HAP-1 (cell line): ENCODE data around the gene ATOH1.
A peak's percentile ranks its signal among the peaks of the same experiment; 100 is the strongest.

Experiments used
- DNase-seq, 2 experiments: peaks; one replicate each; pipeline ENCODE4 v3.0.0-alpha.2; 2016 to 2020; ENCODE audit warnings: low spot score in 2 of 2
- H3K27me3 ChIP-seq: fragments of 250-450 bp; sonication (Bioruptor Pico); 2 replicates; pipeline ENCODE4 v1.5.1; 2020; ENCODE audit warnings: low read depth, mild to moderate bottlenecking, moderate library complexity
- H3K36me3 ChIP-seq: fragments of 250-450 bp; sonication (Bioruptor Pico); replicated peaks from 2 replicates; pipeline ENCODE4 v1.5.1; 2020; ENCODE audit warnings: mild to moderate bottlenecking
- H3K4me1 ChIP-seq: fragments of 250-450 bp; sonication (Bioruptor Pico); 2 replicates; pipeline ENCODE4 v1.5.1; 2020; ENCODE audit warnings: mild to moderate bottlenecking
- H3K4me3 ChIP-seq: fragments of 250-450 bp; sonication (Bioruptor Pico); 2 replicates; pipeline ENCODE4 v1.5.1; 2020; ENCODE audit warnings: mild to moderate bottlenecking, moderate library complexity
- H3K9me3 ChIP-seq: fragments of 250-450 bp; sonication (Bioruptor Pico); 2 replicates; pipeline ENCODE4 v1.5.1; 2020; ENCODE audit warnings: mild to moderate bottlenecking, moderate library complexity
- in situ Hi-C: fragments of 300-500 bp; cut with MboI; formaldehyde crosslinking; loops from 3 replicates; pipeline ENCODE4 v1.14.3; 2020; ENCODE audit warnings: low sequenced_read_pairs, inconsistent platforms, mixed read lengths

Gene ATOH1, protein sequence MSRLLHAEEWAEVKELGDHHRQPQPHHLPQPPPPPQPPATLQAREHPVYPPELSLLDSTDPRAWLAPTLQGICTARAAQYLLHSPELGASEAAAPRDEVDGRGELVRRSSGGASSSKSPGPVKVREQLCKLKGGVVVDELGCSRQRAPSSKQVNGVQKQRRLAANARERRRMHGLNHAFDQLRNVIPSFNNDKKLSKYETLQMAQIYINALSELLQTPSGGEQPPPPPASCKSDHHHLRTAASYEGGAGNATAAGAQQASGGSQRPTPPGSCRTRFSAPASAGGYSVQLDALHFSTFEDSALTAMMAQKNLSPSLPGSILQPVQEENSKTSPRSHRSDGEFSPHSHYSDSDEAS

DNA sequence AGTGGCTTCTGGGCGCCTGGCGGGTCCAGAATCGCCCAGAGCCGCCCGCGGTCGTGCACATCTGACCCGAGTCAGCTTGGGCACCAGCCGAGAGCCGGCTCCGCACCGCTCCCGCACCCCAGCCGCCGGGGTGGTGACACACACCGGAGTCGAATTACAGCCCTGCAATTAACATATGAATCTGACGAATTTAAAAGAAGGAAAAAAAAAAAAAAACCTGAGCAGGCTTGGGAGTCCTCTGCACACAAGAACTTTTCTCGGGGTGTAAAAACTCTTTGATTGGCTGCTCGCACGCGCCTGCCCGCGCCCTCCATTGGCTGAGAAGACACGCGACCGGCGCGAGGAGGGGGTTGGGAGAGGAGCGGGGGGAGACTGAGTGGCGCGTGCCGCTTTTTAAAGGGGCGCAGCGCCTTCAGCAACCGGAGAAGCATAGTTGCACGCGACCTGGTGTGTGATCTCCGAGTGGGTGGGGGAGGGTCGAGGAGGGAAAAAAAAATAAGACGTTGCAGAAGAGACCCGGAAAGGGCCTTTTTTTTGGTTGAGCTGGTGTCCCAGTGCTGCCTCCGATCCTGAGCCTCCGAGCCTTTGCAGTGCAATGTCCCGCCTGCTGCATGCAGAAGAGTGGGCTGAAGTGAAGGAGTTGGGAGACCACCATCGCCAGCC is at the start of gene ATOH1:
ATOH1 (plus strand) TSS at position 422 of the 663 bp plus-strand sequence; CDS start at position 596, 174 bp downstream.
- H3K27me3 ChIP-seq: peaks cover 2% of the 10 kb centered on the region; the same call in 1 of the 2 replicates

DNA sequence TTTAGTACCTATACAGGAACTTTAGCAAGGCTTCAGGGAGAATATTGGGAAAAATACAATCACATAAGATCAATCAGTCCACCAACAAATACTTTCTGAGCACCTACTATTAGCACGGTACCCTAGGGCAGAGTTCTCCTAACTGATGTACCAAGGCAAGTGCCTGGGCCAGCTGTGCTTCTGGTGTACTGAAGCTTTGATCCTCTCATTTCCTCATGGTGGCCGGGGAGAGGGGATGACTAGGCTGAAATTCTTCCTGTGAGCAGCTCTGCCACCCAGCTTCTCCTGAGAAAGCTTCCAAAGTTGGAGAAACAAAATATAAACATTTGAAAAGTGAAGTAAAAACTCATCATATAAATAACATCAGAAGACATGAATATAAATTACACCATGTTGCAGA is 49.3 kb upstream of the ATOH1 start:
- Histone ChIP-seq H3K9me3 (no peaks in the 10 kb centered on the region), H3K4me1 (no peaks in the 10 kb centered on the region), H3K27me3 (no peaks in the 10 kb centered on the region; the same call in 1 of the 2 replicates), H3K36me3 (no peaks in the 10 kb centered on the region), H3K4me3 (no peak overlapping the region)
- in situ Hi-C loops: loop anchor here (25.0 kb wide), 2 partner anchors 483 to 833 kb away; no protein-coding TSS in a partner anchor
- no peak for DNase-seq

More for the DNA sequence above, at the start of gene ATOH1:
- DNase-seq: peak; percentile 73 to 87
- in situ Hi-C loops: no loop called here
- Histone ChIP-seq H3K4me1 (peaks cover 17% of the 10 kb centered on the region), H3K4me3 (peak within 1 kb of the TSS; percentile 36), H3K9me3 (peaks cover 5% of the 10 kb centered on the region; the same call in 1 of the 2 replicates), H3K36me3 (no peaks in the 10 kb centered on the region; the same call in 1 of the 2 replicates)

DNA sequence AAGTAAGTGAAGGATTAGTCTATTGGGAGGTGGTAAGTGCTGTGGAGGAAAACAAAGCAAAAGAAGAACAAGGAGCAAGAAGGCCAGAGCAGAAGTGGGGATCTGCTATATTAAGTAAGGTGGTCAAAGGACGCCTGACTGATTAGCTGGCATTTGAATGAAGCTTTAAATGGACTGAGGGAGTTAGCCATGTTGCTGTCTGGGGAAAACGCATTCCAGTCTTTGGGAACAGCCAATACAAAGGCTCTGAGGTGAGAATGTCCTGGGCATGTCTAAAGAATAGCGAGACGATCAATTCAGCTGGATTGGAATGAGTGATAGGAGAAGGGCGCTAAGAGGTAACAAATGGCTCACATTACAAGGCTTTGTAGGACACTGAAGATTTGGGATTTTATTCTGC is 48.5 kb upstream of the ATOH1 start:
- no peaks in the 10 kb centered on the region for H3K4me1 ChIP-seq
- no peak overlapping the region for H3K4me3 ChIP-seq
- no peaks in the 10 kb centered on the region; the same call in 1 of the 2 replicates for H3K27me3 ChIP-seq
- in situ Hi-C loops: loop anchor here (10.0 to 25.0 kb wide), 3 partner anchors 345 to 832 kb away; no protein-coding TSS in a partner anchor
- H3K9me3 ChIP-seq: no peaks in the 10 kb centered on the region
- H3K36me3 ChIP-seq: no peaks in the 10 kb centered on the region
- no peak for DNase-seq

DNA sequence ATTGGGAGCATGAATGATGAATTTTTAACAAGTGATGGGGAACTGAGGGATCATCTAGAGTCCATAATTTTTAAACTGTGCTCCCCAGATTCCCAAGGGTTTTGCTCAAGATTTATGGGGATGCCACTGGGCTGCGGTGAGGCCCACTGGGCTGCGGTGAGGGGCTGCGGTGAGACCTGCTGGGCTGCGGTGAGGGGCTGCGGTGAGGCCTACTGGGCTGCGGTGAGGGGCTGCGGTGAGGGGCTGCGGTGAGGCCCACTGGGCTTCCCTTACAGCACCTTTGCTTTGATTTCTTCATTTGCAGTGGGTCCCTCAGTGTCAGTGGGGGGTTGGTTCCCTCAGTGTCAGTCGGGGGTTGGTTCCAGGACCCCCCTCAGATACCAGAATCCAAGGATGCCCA is 47.4 kb upstream of the ATOH1 start:
- in situ Hi-C loops: loop anchor here (10.0 to 25.0 kb wide), 3 partner anchors 344 to 831 kb away; no protein-coding TSS in a partner anchor
- no peak for DNase-seq
- no peaks in the 10 kb centered on the region for H3K4me1 ChIP-seq
- no peaks in the 10 kb centered on the region for H3K36me3 ChIP-seq
- H3K27me3 ChIP-seq: no peaks in the 10 kb centered on the region; the same call in 1 of the 2 replicates
- H3K9me3 ChIP-seq: no peaks in the 10 kb centered on the region
- H3K4me3 ChIP-seq: no peak overlapping the region

DNA sequence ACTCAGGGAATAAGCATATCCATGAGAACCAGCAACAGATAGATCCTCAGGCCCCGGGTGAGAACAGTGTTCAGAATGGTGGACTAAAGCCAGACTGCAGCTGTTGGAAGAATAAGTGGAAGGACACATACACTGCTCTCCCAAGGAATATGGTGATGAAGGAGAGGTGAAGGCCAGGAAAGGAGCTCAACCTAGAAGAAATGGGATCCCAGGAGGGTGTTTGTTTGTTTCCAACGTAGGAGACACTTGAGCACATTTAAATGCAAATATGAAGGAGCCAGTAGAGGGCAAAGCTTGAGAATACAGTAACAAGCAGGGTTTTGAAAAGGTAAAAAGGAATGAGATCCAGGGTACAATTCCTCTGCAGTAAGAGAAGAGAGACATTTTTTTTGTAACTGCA is 42.4 kb upstream of the ATOH1 start:
- no peak overlapping the region for H3K4me3 ChIP-seq
- H3K9me3 ChIP-seq: no peaks in the 10 kb centered on the region
- no peaks in the 10 kb centered on the region for H3K36me3 ChIP-seq
- no peak for DNase-seq
- in situ Hi-C loops: loop anchor here (10.0 to 25.0 kb wide), 3 partner anchors 339 to 826 kb away; no protein-coding TSS in a partner anchor
- H3K27me3 ChIP-seq: no peaks in the 10 kb centered on the region
- H3K4me1 ChIP-seq: no peaks in the 10 kb centered on the region

DNA sequence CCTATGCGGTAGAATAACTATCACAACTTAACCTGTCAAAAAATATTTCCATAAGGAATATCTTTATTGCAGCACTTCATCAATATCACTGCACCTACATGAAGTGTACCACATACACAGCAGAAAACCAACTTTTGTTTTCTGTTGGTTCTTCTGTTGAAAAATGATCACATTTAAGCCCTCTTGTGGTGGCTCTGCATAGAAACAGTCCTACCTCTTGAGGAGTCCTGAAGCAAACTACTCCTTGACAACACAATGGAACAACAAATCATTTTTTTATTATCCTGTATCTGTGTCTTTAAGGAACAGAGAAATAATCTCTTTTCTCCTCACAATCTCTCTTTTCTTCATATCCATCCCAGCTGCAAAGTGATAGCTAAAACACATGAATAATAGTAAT is 39.8 kb upstream of the ATOH1 start:
- Histone ChIP-seq H3K36me3 (no peaks in the 10 kb centered on the region), H3K4me1 (peaks cover 2% of the 10 kb centered on the region; the same call in 1 of the 2 replicates), H3K4me3 (no peak overlapping the region), H3K9me3 (no peaks in the 10 kb centered on the region), H3K27me3 (no peaks in the 10 kb centered on the region)
- DNase-seq: peak; percentile 28 to 60
- in situ Hi-C loops: loop anchor here (10.0 to 25.0 kb wide), 3 partner anchors 336 to 824 kb away; no protein-coding TSS in a partner anchor

DNA sequence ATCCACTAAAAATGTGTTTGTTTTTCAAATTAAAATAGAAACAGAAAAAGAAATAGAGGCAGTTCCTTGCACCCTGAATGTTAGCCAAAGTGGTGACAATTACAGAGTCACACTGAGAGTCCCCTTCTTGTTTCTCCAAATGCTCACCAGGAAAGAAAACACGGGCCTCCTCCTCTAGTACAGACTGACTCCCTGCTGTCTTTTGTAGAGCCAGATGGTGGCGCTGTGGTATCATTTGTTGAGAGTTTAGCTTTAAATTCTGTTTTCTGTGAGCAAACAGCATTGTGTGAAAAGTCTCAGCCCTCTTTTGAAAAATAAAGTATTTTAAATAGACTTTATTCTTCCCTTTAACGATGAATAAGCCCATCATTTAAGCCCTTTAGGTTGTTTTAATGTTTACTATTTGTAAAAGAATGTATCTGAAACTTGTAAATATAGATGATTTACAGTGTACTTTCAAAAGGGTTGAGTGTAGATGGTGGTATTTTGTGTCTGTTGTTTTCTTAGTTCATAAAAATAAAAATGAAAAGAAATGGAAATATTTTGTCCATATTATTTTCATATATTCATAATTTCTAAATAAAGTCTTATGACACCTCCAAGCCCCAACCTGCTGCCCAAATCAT is 36.9 kb upstream of the ATOH1 start:
- in situ Hi-C loops: loop anchor here (25.0 kb wide), 2 partner anchors 471 to 821 kb away; no protein-coding TSS in a partner anchor
- peak; percentile 66 to 77 for DNase-seq
- no peak overlapping the region for H3K4me3 ChIP-seq

DNA sequence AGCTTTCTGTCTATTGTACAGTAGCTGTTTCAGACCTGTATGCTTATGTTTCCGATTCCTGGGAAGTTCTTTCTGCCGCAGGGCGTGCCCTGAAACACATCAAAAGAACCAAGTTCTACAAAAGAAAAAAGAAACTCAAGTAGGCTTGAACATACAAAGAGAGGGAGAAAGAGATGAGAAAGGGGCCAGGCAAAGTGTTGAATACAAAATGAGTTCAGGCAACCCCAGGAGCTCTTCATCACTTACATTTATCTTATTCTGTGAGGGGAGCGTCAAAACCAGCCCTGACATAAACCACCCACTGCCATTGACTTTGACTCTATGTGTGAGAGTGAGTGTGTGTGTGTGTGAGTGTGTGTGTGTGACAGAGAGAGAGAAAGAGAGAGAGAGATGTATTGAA is 26.5 kb upstream of the ATOH1 start:
- in situ Hi-C loops: no loop called here
- H3K36me3 ChIP-seq: no peaks in the 10 kb centered on the region
- no peaks in the 10 kb centered on the region for H3K4me1 ChIP-seq
- DNase-seq: peak; percentile 38 to 50
- H3K9me3 ChIP-seq: no peaks in the 10 kb centered on the region
- no peaks in the 10 kb centered on the region for H3K27me3 ChIP-seq
- no peak overlapping the region for H3K4me3 ChIP-seq

More for the DNA sequence above, 36.9 kb upstream of the ATOH1 start:
- H3K9me3 ChIP-seq: no peaks in the 10 kb centered on the region
- H3K36me3 ChIP-seq: no peaks in the 10 kb centered on the region
- no peaks in the 10 kb centered on the region for H3K27me3 ChIP-seq
- H3K4me1 ChIP-seq: peaks cover 2% of the 10 kb centered on the region; the same call in 1 of the 2 replicates

DNA sequence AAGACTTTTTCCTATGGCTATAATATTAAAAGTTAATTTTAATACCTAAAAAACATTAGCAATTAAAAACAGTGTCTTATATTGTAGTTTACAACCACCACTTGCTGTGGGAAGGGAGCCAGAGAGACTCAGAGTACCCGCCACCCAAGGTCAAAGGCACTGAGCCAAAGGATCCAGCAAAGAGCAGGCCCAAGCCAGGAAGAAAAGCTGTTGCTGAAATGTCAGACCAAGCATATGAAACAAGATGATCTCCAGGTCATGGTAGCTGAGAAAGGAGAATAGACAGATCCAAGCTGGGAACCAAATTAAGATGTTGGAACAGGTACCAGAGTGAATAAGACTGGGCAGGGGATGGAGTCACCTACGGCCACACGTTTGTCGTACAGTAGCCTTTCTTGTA is 18.8 kb upstream of the ATOH1 start:
- no peaks in the 10 kb centered on the region for H3K36me3 ChIP-seq
- no peak for DNase-seq
- H3K9me3 ChIP-seq: no peaks in the 10 kb centered on the region
- in situ Hi-C loops: no loop called here
- H3K4me3 ChIP-seq: no peak overlapping the region
- H3K27me3 ChIP-seq: peaks cover 4% of the 10 kb centered on the region; the same call in 1 of the 2 replicates
- H3K4me1 ChIP-seq: no peaks in the 10 kb centered on the region

DNA sequence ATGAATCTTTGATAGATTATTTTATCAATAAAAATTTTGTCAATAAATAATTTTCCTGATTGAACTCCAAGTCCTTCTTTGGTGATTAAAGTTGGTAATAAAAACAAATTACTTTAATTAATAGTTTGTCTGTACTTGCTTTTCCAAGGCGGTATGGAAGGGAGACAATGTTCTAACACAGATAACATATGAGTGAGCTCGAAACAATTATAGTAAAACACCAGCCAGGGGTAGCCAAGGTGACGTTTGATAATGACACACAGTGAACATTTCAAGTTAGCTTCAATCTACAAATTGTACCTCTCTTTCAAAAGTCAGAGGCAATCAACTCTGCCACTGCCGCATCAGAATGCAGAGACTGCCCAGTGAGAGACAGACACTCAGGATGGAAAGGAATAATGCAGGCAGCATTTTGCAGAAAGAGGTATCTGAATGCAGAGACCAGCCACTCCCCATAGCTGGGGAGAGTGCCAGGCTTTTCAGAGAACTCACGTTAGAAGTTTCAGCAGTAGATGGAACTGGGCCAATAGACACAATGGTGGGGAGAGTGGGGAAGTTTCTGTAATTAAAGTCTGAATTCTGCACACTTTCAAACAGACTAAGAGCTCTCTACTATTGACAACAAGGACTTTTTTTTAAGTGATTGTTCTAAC is 18.1 kb upstream of the ATOH1 start:
- no peak for DNase-seq
- H3K9me3 ChIP-seq: no peaks in the 10 kb centered on the region
- H3K4me1 ChIP-seq: no peaks in the 10 kb centered on the region
- in situ Hi-C loops: no loop called here
- H3K4me3 ChIP-seq: no peak overlapping the region
- peaks cover 4% of the 10 kb centered on the region; the same call in 1 of the 2 replicates for H3K27me3 ChIP-seq
- no peaks in the 10 kb centered on the region for H3K36me3 ChIP-seq

DNA sequence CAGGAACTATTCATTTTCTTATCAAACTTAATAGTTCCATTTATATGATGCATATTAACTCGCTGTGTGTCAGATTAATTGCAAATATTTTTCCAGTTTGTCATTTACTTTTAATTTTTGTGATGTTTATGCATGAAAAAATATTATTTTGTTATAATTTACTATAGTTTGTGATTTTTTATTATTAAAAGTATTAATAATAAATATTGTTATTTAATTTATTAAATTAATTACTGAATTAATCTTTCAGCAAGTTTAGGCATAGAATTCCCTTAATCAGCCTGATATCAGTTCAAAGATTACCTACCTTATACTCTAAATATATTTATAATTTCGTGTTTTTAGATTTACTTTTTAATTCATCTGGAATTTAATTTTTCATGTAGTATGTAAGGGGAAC is 15.5 kb upstream of the ATOH1 start:
- in situ Hi-C loops: no loop called here
- Histone ChIP-seq H3K4me3 (no peak overlapping the region), H3K27me3 (peaks cover 4% of the 10 kb centered on the region; the same call in 1 of the 2 replicates), H3K9me3 (no peaks in the 10 kb centered on the region), H3K36me3 (no peaks in the 10 kb centered on the region), H3K4me1 (no peaks in the 10 kb centered on the region)
- DNase-seq: no peak

DNA sequence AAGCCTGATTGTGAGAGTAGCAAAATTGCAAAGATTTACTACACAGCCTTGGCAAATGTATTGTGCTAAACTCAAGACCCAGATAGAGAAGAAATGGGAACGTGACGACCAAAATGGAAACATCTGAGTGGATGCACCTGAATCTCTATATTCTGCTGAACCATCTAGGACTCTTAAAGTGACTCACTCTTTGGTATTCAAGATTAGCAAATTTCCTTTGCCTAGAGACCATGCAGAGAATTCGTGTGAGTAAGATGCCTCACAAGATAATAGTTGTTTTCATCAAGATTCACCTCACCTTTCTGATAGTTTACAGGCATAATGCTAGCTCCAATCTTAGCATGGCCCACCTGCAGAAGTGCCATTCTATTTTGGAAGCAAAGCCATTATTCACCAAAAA is 14.4 kb upstream of the ATOH1 start:
- Histone ChIP-seq H3K27me3 (peaks cover 4% of the 10 kb centered on the region; the same call in 1 of the 2 replicates), H3K9me3 (no peaks in the 10 kb centered on the region), H3K4me1 (no peaks in the 10 kb centered on the region), H3K4me3 (no peak overlapping the region), H3K36me3 (no peaks in the 10 kb centered on the region)
- in situ Hi-C loops: no loop called here
- no peak for DNase-seq

DNA sequence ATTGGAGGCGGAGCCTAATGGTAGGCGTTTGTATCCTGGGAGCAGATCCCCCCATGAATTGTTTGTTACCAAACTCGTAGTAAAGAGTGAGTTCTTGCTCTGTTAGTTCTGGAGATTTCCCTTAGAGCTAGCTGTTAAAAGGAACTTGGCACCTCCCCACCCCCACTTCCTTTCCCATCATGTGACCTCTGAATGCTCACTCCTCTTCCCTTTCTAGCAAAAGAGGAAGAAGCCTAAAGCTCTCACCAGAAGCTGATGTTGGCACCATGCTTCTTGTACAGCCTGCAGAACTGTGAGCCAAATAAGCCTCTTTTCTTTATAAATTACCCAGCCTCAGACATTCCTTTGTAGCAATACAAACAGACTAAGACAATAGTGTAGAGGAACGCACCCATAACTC is 13.8 kb upstream of the ATOH1 start:
- Histone ChIP-seq H3K4me1 (no peaks in the 10 kb centered on the region), H3K27me3 (peaks cover 4% of the 10 kb centered on the region; the same call in 1 of the 2 replicates), H3K4me3 (no peak overlapping the region), H3K9me3 (no peaks in the 10 kb centered on the region), H3K36me3 (no peaks in the 10 kb centered on the region)
- in situ Hi-C loops: no loop called here
- no peak for DNase-seq
